Liver (tissue), 9 donors: ENCODE data around the gene GRM1. TPM values are rescaled to one million over a fixed set of nuclear protein-coding genes. Genes with fewer than 3 reads are reported as not detected.

ENCODE experiments used
- DNase-seq: peaks from one replicate; pipeline ENCODE4 v3.0.0-alpha.2; 2017; ENCODE audit warnings: low spot score
- H3K27ac ChIP-seq, 2 donors: one replicate each; pipeline ENCODE4 v1.7.0; 2013; ENCODE audit warnings: inconsistent platforms in 2 of 2, low read length in 2 of 2, control low read depth in 1 of 2, low read depth in 1 of 2, mild to moderate bottlenecking in 1 of 2
- H3K27me3 ChIP-seq, 4 donors: one replicate each; pipeline versions ENCODE4 v1.6.1 to v1.7.0; 2013; ENCODE audit warnings: low read length in 3 of 4, inconsistent platforms in 1 of 4, mild to moderate bottlenecking in 1 of 4, moderate library complexity in 1 of 4; ENCODE audit not compliant: control insufficient read depth in 4 of 4, insufficient read depth in 4 of 4
- H3K36me3 ChIP-seq, 4 donors: one replicate each; pipeline versions ENCODE4 v1.6.1 to v1.7.0; 2013; ENCODE audit warnings: low read length in 3 of 4, mild to moderate bottlenecking in 3 of 4, low read depth in 1 of 4, moderate library complexity in 1 of 4; ENCODE audit not compliant: control insufficient read depth in 4 of 4, insufficient read depth in 3 of 4
- H3K4me1 ChIP-seq, 4 donors: one replicate each; pipeline versions ENCODE4 v1.6.1 to v1.7.0; 2013; ENCODE audit warnings: low read length in 3 of 4, mild to moderate bottlenecking in 3 of 4, moderate library complexity in 1 of 4; ENCODE audit not compliant: control insufficient read depth in 4 of 4, insufficient read depth in 4 of 4
- H3K4me3 ChIP-seq, 3 donors: one replicate each; pipeline versions ENCODE4 v1.6.1 to v1.7.0; 2013; ENCODE audit warnings: low read length in 3 of 3, control low read depth in 1 of 3, low read depth in 1 of 3, mild to moderate bottlenecking in 1 of 3
- H3K9ac ChIP-seq, 2 donors: one replicate each; pipeline ENCODE4 v1.7.0; 2013; ENCODE audit warnings: low read length in 2 of 2, mild to moderate bottlenecking in 2 of 2, moderate library complexity in 2 of 2, control low read depth in 1 of 2, low read depth in 1 of 2
- H3K9me3 ChIP-seq, 4 donors: one replicate each; pipeline versions ENCODE4 v1.6.1 to v1.7.0; 2013; ENCODE audit warnings: low read length in 3 of 4; ENCODE audit not compliant: control insufficient read depth in 4 of 4
- GABPA ChIP-seq, 2 donors: IDR thresholded peaks in 1 of 2; conservative IDR thresholded peaks in 1 of 2; 2 replicates each; pipeline ENCODE4 v1.6.1; 2016; ENCODE audit warnings: antibody characterized with exemption in 2 of 2, mild to moderate bottlenecking in 1 of 2, moderate library complexity in 1 of 2
- JUND ChIP-seq, 2 donors: IDR thresholded peaks; 2 replicates each; pipeline ENCODE4 v1.6.1; 2016; ENCODE audit warnings: antibody characterized with exemption in 2 of 2
- NR2F2 ChIP-seq: IDR thresholded peaks from 2 replicates; pipeline ENCODE4 v1.6.1; 2016; ENCODE audit warnings: antibody characterized with exemption
- RAD21 ChIP-seq, 2 donors: IDR thresholded peaks; 2 replicates each; pipeline ENCODE4 v1.6.1; 2016; ENCODE audit warnings: antibody characterized with exemption in 2 of 2, mild to moderate bottlenecking in 2 of 2
- SP1 ChIP-seq: IDR thresholded peaks from 2 replicates; pipeline ENCODE4 v1.6.1; 2018; ENCODE audit warnings: antibody characterized with exemption, mild to moderate bottlenecking
- TAF1 ChIP-seq: conservative IDR thresholded peaks from 2 replicates; pipeline ENCODE4 v1.6.1; 2016; ENCODE audit warnings: antibody characterized with exemption, mild to moderate bottlenecking
- YY1 ChIP-seq: IDR thresholded peaks from 2 replicates; pipeline ENCODE4 v1.6.1; 2016; ENCODE audit warnings: antibody characterized with exemption, mild to moderate bottlenecking
- WGBS: extraction: QIAGEN DNeasy Blood & Tissue Kit; methylation state at CpG from one replicate; pipeline ENCODE4 v1.1.7; 2013; 5-methylcytosine and 5-hydroxymethylcytosine counted together
- polyA plus RNA-seq, 2 donors: library from polyadenylated mRNA; stranded (reverse) in 1 of 2; unstranded in 1 of 2; fragments of 200-250 nt in 1 of 2; fragments of >200 nt in 1 of 2; fragmentation: Nextera tagmentation in 1 of 2; extraction: Ambion mirVana in 1 of 2; gene quantifications; one replicate each; pipeline versions ENCODE4 v1.2.1 to v1.2.3, GENCODE V29; 2013 to 2015
- total RNA-seq, 2 donors: library from RNA; depleted of rRNA; stranded (reverse); fragments of >200 nt; gene quantifications; one replicate each; pipeline ENCODE4 v1.2.3, GENCODE V29; 2014
- TF ChIP-seq, protein P1 (sequence below): fragments of 150-350 bp; IDR thresholded peaks from 2 replicates; pipeline ENCODE4 v1.5.1; 2017; ENCODE audit warnings: improper control_type of control experiment, low read depth, low read length; ENCODE audit not compliant: missing input control
- TF ChIP-seq, protein P2 (sequence below): IDR thresholded peaks from 2 replicates; pipeline ENCODE4 v1.6.1; 2016; ENCODE audit warnings: antibody characterized with exemption
- donor health status: healthy.
- donor health status: healthy.
- donor health status: healthy.
- donor health status: healthy.
- donor health status: healthy.

The GRM1 gene
- total and polyA plus RNA-seq, 4 donors: under 0.01 to 0.05 (median 0.01) TPM; not detected in 1

DNA sequence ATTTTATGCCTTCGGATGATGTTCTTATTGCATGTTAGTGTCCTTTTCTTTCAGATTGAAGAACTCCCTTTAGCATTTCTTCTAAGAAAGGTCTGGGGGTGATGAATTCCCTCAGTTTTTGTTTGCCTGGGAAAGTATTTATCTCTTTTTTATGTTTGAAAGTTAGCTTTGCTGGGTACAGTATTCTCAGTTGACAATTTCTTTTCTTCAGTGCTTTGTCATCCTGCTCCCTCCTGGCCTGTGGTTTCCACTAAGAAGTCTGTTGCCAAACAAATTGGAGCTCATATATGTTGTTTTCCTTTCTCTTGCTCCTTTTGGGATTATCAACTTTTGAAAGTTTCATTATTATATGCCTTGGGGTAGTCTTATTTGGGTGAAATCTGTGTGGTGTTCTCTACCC lies 11.5 kb downstream of the GRM1 start:
- Histone ChIP-seq H3K36me3 (no peaks in the 10 kb centered on the region), H3K9ac (no peak overlapping the region), H3K27ac (no peak overlapping the region), H3K27me3 (peaks cover 0 to 4% (median 0%) of the 10 kb centered on the region in 4 donors), H3K4me1 (no peaks in the 10 kb centered on the region), H3K4me3 (no peak overlapping the region), H3K9me3 (peaks cover 2 to 13% (median 6%) of the 10 kb centered on the region in 4 donors)
- WGBS: 91% methylated on average over 1 of the region's 1 CpG
- DNase-seq: no peak
- TF ChIP-seq SP1: no peak
- TF ChIP-seq, protein P1, sequence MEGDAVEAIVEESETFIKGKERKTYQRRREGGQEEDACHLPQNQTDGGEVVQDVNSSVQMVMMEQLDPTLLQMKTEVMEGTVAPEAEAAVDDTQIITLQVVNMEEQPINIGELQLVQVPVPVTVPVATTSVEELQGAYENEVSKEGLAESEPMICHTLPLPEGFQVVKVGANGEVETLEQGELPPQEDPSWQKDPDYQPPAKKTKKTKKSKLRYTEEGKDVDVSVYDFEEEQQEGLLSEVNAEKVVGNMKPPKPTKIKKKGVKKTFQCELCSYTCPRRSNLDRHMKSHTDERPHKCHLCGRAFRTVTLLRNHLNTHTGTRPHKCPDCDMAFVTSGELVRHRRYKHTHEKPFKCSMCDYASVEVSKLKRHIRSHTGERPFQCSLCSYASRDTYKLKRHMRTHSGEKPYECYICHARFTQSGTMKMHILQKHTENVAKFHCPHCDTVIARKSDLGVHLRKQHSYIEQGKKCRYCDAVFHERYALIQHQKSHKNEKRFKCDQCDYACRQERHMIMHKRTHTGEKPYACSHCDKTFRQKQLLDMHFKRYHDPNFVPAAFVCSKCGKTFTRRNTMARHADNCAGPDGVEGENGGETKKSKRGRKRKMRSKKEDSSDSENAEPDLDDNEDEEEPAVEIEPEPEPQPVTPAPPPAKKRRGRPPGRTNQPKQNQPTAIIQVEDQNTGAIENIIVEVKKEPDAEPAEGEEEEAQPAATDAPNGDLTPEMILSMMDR: no peak

DNA sequence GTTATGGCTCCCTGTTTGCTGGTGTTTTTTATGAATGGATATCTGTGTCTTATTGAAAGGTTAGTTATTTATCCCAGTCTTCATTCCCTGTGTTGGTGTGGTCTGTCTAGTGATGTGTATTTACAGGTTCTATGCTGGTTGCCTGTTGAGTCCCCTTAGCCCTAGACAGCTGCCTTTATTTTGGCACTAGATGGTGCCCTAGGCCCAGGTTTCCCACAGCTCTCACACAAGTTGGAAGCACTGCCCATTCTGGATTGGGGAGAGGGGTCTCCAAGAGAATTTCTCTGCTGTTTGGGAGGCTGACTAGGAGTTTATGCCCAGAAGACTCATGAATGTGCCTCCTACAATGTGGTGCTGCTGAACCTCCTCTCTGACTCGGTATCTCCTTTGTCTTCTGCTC lies 12.4 kb downstream of the GRM1 start:
- DNase-seq: no peak

DNA sequence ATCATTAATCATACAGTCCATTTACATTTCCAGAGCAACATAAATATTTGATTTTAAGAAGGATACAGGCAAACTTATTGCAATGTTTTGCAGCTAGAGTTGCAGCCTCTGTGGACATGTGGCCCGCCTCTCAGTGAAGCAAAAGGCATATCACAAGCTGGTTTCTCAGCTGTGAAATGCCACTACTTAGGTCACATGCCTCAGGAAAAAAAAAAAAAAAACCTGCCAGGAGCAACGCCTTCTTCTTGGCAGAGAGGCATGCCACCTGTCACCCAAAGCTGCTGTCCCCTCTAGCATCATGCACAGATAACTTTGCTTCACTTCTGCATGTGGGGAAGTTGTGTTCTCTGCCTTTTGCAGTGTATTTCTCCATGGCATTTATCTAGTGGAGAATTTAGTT lies 18.5 kb downstream of the GRM1 start:
- TF ChIP-seq YY1: no peak
- TF ChIP-seq RAD21 (IDR thresholded peaks at IDR 0.05): no peak
- TF ChIP-seq NR2F2: no peak
- TF ChIP-seq, protein P2, sequence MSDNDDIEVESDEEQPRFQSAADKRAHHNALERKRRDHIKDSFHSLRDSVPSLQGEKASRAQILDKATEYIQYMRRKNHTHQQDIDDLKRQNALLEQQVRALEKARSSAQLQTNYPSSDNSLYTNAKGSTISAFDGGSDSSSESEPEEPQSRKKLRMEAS: no peak
- TF ChIP-seq, protein P1: no peak
- TF ChIP-seq SP1: no peak
- TF ChIP-seq GABPA (IDR thresholded peaks at IDR 0.05 in 1 of 2, conservative IDR thresholded peaks at IDR 0.05 in 1 of 2): no peak
- no peak for TF ChIP-seq TAF1
- peaks cover 0 to 2% (median 0%) of the 10 kb centered on the region in 4 donors for H3K9me3 ChIP-seq
- H3K4me3 ChIP-seq: no peak overlapping the region
- no peak for DNase-seq
- no peak overlapping the region for H3K27ac ChIP-seq
- H3K36me3 ChIP-seq: no peaks in the 10 kb centered on the region
- no peak overlapping the region for H3K9ac ChIP-seq
- WGBS: 67% methylated on average over 2 of the region's 2 CpGs
- no peaks in the 10 kb centered on the region for H3K4me1 ChIP-seq
- no peaks in the 10 kb centered on the region for H3K27me3 ChIP-seq

More for the DNA sequence above, 12.4 kb downstream of the GRM1 start:
- Histone ChIP-seq H3K4me1 (no peaks in the 10 kb centered on the region), H3K27me3 (peaks cover 0 to 4% (median 0%) of the 10 kb centered on the region in 4 donors), H3K9me3 (peaks cover 2 to 13% (median 6%) of the 10 kb centered on the region in 4 donors), H3K36me3 (no peaks in the 10 kb centered on the region), H3K4me3 (no peak overlapping the region), H3K27ac (no peak overlapping the region), H3K9ac (no peak overlapping the region)
- TF ChIP-seq JUND (IDR thresholded peaks at IDR 0.05) (no peak), RAD21 (IDR thresholded peaks at IDR 0.05) (peak; percentile 26 to 47)
- 39% methylated on average over 1 of the region's 1 CpG for WGBS
